HUES64 (cell line): ENCODE results near the gene CCR7.

Experiments
- H3K27ac ChIP-seq: 2 replicates; pipeline ENCODE4 v1.7.0; 2013; ENCODE audit warnings: low read depth, low read length, inconsistent platforms
- H3K27me3 ChIP-seq: 2 replicates; pipeline ENCODE4 v1.6.1; 2013; ENCODE audit warnings: mild to moderate bottlenecking, low read length; ENCODE audit not compliant: insufficient read depth
- H3K36me3 ChIP-seq: 2 replicates; pipeline ENCODE4 v1.6.1; 2013; ENCODE audit warnings: mild to moderate bottlenecking, low read length; ENCODE audit not compliant: insufficient read depth
- H3K4me1 ChIP-seq: 2 replicates; pipeline ENCODE4 v1.6.1; 2013; ENCODE audit warnings: mild to moderate bottlenecking, low read length, moderate library complexity; ENCODE audit not compliant: insufficient read depth
- H3K4me3 ChIP-seq: 2 replicates; pipeline ENCODE4 v1.5.1; 2013; ENCODE audit warnings: mild to moderate bottlenecking, low read length, moderate library complexity
- H3K9ac ChIP-seq: 2 replicates; pipeline ENCODE4 v1.6.1; 2013; ENCODE audit warnings: mild to moderate bottlenecking, low read depth, low read length
- H3K9me3 ChIP-seq: 2 replicates; pipeline ENCODE4 v1.6.1; 2013; ENCODE audit warnings: low read depth, low read length; ENCODE audit not compliant: insufficient read depth
- WGBS: fragments of 150-250, 120-280 bp; methylation state at CpG from one replicate; pipeline ENCODE4 v1.1.7; 2013; ENCODE audit warnings: missing lambda C conversion rate; 5-methylcytosine and 5-hydroxymethylcytosine counted together

The CCR7 gene

GRCh38 chr17:40528692-40529417 lies 36.4 kb downstream of the CCR7 start:
- Histone ChIP-seq H3K9ac (no peak overlapping the region), H3K4me1 (no peaks in the 10 kb centered on the region; the same call in 1 of the 2 replicates), H3K27ac (no peak overlapping the region), H3K4me3 (no peak overlapping the region), H3K36me3 (no peaks in the 10 kb centered on the region), H3K27me3 (no peaks in the 10 kb centered on the region), H3K9me3 (peaks cover 3% of the 10 kb centered on the region; the same call in 1 of the 2 replicates)
- WGBS: 88% methylated on average over 9 of the region's 10 CpGs

- H3K36me3 ChIP-seq: no peaks in the 10 kb centered on the region
- WGBS: 86% methylated on average over 5 of the region's 5 CpGs
- peaks cover 3% of the 10 kb centered on the region; the same call in 1 of the 2 replicates for H3K9me3 ChIP-seq
- no peaks in the 10 kb centered on the region for H3K27me3 ChIP-seq
- H3K9ac ChIP-seq: no peak overlapping the region
- no peaks in the 10 kb centered on the region for H3K4me1 ChIP-seq
- H3K27ac ChIP-seq: no peak overlapping the region
- H3K4me3 ChIP-seq: no peak overlapping the region
These were observed 38.6 kb downstream of the CCR7 start for GRCh38 chr17:40526668-40527067.

DNA sequence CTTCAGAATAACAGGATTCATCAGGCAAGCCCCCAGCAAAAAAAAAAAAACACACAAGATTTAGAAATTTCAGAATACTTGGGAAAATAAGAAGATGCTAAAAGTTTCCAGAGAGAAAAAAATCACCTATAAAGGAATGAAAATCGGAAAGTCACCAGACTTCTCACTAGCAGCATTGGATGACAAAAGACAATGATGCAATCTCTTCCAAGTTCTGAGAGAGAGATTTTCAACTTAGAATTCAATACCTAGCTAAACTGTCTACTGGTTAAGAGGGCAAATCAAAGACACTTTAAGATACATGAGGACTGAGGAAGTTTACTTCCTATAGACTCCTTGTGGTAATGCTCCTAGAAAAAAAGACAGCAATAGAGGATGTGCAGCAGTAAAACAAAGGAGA lies 40.0 kb downstream of the CCR7 start:
- no peak overlapping the region for H3K9ac ChIP-seq
- H3K4me3 ChIP-seq: no peak overlapping the region
- peaks cover 3% of the 10 kb centered on the region; the same call in 1 of the 2 replicates for H3K9me3 ChIP-seq
- H3K27ac ChIP-seq: no peak overlapping the region
- H3K36me3 ChIP-seq: no peaks in the 10 kb centered on the region
- H3K27me3 ChIP-seq: no peaks in the 10 kb centered on the region
- H3K4me1 ChIP-seq: no peaks in the 10 kb centered on the region
- 100% methylated on average over 1 of the region's 1 CpG for WGBS

DNA sequence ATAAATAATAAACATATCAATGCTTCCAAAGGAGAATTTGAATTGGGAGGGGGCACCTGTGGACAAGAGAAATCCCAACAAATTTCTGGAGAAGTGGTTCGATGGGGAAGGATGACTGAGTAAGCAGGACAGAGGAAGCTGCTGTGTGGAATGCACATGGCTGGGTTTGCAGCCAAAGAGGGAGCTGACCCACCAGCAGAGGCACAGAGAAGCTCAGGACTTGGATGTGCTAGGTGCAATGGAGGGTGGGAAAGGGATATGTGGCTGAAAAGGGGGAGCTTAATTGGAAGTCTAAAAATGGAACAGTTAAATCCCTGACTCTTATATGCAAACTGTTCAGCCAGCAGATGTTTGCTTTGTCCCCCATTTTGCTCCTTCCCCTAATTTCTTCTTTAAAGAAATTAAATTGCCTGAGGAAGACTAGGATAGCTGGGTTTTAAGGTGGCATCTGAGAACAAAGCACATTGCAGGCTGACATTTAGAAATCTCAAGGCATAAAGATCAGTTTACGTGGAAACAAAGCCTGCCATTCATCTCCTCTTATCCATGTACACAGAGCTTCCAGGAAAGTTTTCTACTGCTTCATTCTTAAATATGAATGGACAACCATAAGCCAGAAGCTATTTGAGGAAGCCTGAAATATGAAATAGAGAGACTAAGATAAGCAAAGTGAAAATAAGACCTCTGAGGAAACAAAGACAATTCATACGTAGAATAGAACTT lies 40.9 kb downstream of the CCR7 start:
- 92% methylated on average over 2 of the region's 3 CpGs for WGBS
- H3K9ac ChIP-seq: no peak overlapping the region
- H3K27ac ChIP-seq: no peak overlapping the region
- H3K9me3 ChIP-seq: peaks cover 3% of the 10 kb centered on the region; the same call in 1 of the 2 replicates
- no peaks in the 10 kb centered on the region for H3K4me1 ChIP-seq
- no peaks in the 10 kb centered on the region for H3K27me3 ChIP-seq
- H3K36me3 ChIP-seq: no peaks in the 10 kb centered on the region
- H3K4me3 ChIP-seq: no peak overlapping the region

- no peaks in the 10 kb centered on the region for H3K36me3 ChIP-seq
- 95% methylated on average over 5 of the region's 5 CpGs for WGBS
- peaks cover 6% of the 10 kb centered on the region for H3K4me1 ChIP-seq
- no peak overlapping the region for H3K9ac ChIP-seq
- H3K27ac ChIP-seq: no peak overlapping the region
- H3K4me3 ChIP-seq: no peak overlapping the region
- peaks cover 3% of the 10 kb centered on the region; the same call in 1 of the 2 replicates for H3K9me3 ChIP-seq
- H3K27me3 ChIP-seq: no peaks in the 10 kb centered on the region
These were observed 42.3 kb downstream of the CCR7 start for GRCh38 chr17:40522961-40523310.

- 94% methylated on average over 7 of the region's 7 CpGs for WGBS
- no peak overlapping the region for H3K27ac ChIP-seq
- peaks cover 3% of the 10 kb centered on the region; the same call in 1 of the 2 replicates for H3K9me3 ChIP-seq
- no peak overlapping the region for H3K4me3 ChIP-seq
- no peaks in the 10 kb centered on the region for H3K36me3 ChIP-seq
- H3K4me1 ChIP-seq: peaks cover 6% of the 10 kb centered on the region
- H3K9ac ChIP-seq: no peak overlapping the region
- H3K27me3 ChIP-seq: no peaks in the 10 kb centered on the region
These were observed 42.9 kb downstream of the CCR7 start for GRCh38 chr17:40522250-40522960.

DNA sequence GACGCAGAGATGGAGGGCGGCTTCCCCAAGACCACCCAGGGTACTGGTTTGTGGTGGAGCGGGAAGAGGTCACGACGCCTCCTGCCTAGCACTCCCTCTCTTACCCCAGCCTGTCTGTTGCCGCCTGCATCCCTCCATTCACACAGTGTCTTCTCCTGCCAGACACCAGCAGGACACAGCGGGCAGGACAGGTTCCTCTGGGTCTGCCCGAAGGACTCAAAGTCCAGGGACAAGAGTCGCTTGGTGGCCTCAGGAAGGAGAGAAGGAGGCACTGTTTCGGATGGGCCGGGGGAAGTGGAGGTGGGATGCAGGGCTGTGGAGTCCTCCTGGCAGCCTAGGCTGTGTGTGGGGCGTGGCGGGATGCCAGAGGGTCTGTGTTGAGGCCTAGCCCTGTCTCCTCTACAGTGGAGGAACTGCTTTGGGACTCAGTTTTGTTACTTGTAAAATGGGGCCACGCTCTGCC lies 44.2 kb downstream of the CCR7 start:
- WGBS: 89% methylated on average over 14 of the region's 14 CpGs
- Histone ChIP-seq H3K27ac (no peak overlapping the region), H3K4me3 (no peak overlapping the region), H3K9ac (no peak overlapping the region), H3K9me3 (peaks cover 3% of the 10 kb centered on the region; the same call in 1 of the 2 replicates), H3K27me3 (no peaks in the 10 kb centered on the region), H3K4me1 (peaks cover 6% of the 10 kb centered on the region), H3K36me3 (no peaks in the 10 kb centered on the region)

- H3K27me3 ChIP-seq: no peaks in the 10 kb centered on the region
- no peaks in the 10 kb centered on the region for H3K9me3 ChIP-seq
- no peak overlapping the region for H3K27ac ChIP-seq
- H3K36me3 ChIP-seq: no peaks in the 10 kb centered on the region
- H3K4me3 ChIP-seq: no peak overlapping the region
- 86% methylated on average over 4 of the region's 5 CpGs for WGBS
- peaks cover 6% of the 10 kb centered on the region for H3K4me1 ChIP-seq
- H3K9ac ChIP-seq: no peak overlapping the region
These were observed 46.0 kb downstream of the CCR7 start for GRCh38 chr17:40519089-40519775.

- no peak overlapping the region for H3K4me3 ChIP-seq
- H3K27me3 ChIP-seq: no peaks in the 10 kb centered on the region
- H3K9ac ChIP-seq: no peak overlapping the region
- WGBS: 68% methylated on average over 5 of the region's 5 CpGs
- no peaks in the 10 kb centered on the region for H3K9me3 ChIP-seq
- H3K36me3 ChIP-seq: no peaks in the 10 kb centered on the region
- peaks cover 6% of the 10 kb centered on the region for H3K4me1 ChIP-seq
- no peak overlapping the region for H3K27ac ChIP-seq
These were observed 46.7 kb downstream of the CCR7 start for GRCh38 chr17:40518401-40519088.

- H3K27me3 ChIP-seq: no peaks in the 10 kb centered on the region
- no peaks in the 10 kb centered on the region for H3K36me3 ChIP-seq
- no peaks in the 10 kb centered on the region for H3K9me3 ChIP-seq
- H3K4me1 ChIP-seq: peaks cover 6% of the 10 kb centered on the region
- no peak overlapping the region for H3K4me3 ChIP-seq
- no peak overlapping the region for H3K27ac ChIP-seq
- 96% methylated on average over 4 of the region's 4 CpGs for WGBS
- H3K9ac ChIP-seq: no peak overlapping the region
These were observed 47.3 kb downstream of the CCR7 start for GRCh38 chr17:40517981-40518380.
